ENCODE measurements around the gene MYCBP2.

DNA sequence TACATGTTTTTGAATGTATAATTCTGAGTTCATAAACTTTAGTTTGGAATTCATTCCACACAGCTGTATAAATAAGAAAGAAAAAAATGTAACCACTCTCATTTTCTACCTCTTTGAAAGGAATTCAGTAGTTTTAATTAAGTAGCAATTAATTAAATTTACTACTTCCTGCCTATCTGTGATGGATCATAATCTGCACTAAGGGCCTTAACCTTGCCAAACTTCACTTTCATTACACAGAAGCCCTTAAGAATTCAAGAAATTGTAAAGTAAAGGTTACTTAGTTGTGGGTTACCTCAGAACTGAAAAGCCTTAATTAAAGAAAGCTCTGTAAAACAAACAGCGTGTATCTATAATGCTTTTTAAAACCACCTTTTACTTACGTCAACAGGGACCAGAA lies 188.1 kb downstream of the MYCBP2 start:
- TF ChIP-seq, protein P1, sequence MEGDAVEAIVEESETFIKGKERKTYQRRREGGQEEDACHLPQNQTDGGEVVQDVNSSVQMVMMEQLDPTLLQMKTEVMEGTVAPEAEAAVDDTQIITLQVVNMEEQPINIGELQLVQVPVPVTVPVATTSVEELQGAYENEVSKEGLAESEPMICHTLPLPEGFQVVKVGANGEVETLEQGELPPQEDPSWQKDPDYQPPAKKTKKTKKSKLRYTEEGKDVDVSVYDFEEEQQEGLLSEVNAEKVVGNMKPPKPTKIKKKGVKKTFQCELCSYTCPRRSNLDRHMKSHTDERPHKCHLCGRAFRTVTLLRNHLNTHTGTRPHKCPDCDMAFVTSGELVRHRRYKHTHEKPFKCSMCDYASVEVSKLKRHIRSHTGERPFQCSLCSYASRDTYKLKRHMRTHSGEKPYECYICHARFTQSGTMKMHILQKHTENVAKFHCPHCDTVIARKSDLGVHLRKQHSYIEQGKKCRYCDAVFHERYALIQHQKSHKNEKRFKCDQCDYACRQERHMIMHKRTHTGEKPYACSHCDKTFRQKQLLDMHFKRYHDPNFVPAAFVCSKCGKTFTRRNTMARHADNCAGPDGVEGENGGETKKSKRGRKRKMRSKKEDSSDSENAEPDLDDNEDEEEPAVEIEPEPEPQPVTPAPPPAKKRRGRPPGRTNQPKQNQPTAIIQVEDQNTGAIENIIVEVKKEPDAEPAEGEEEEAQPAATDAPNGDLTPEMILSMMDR (IDR thresholded peaks at IDR 0.05), result no peak
- TF ChIP-seq POLR2AphosphoS5 (IDR thresholded peaks at IDR 0.05), result no peak

Measured in sigmoid colon (tissue), 4 donors.